CD4-positive, alpha-beta T cell (primary cell): ENCODE results near the gene SEPTIN2. TPM values are rescaled to one million over a fixed set of nuclear protein-coding genes. Genes with fewer than 3 reads are reported as not detected.
"Not testable (repeated sequence)": the region's sequence is repeated elsewhere in the genome, so short reads cannot be mapped to it uniquely, and the experiment has no call there.

ENCODE experiments used
- ATAC-seq: fragments of 200-7000 bp; cut with Tn5 transposase; one replicate; pipeline ENCODE4 v1.10.0; 2022; ENCODE audit warnings: mild to moderate bottlenecking; ENCODE audit not compliant: poor library complexity
- CTCF ChIA-PET: fragments of 350-600 bp; sonication (Branson Sonifier 250); formaldehyde crosslinking; loops from one replicate; lab custom pipeline; 2021; ENCODE audit warnings: antibody characterized with exemption, inconsistent platforms; lab: Charles Lee
- POLR2A ChIA-PET: fragments of 350-600 bp; sonication (Branson Sonifier 250); formaldehyde crosslinking; loops from one replicate; lab custom pipeline; 2021; ENCODE audit warnings: antibody characterized with exemption, inconsistent platforms; lab: Charles Lee
- DNase-seq, 14 experiments: peaks; one replicate each; pipeline ENCODE4 v3.0.0-alpha.2; 2013 to 2020; ENCODE audit warnings: mixed read lengths in 2 of 14
- H3K27ac ChIP-seq, 2 donors: one replicate each; pipeline versions ENCODE4 v1.5.1 to v1.7.0; 2013; ENCODE audit warnings: low read length in 2 of 2, low read depth in 1 of 2, mild to moderate bottlenecking in 1 of 2
- H3K27me3 ChIP-seq, 2 experiments: 1 replicate in 1 of 2; 2 replicates in 1 of 2; pipeline versions ENCODE4 v1.6.1 to v1.7.0; 2013; ENCODE audit warnings: low read length in 2 of 2, control low read depth in 1 of 2, mild to moderate bottlenecking in 1 of 2, moderate library complexity in 1 of 2; ENCODE audit not compliant: insufficient read depth in 2 of 2, control insufficient read depth in 1 of 2
- H3K36me3 ChIP-seq: one replicate; pipeline ENCODE4 v1.6.1; 2013; ENCODE audit warnings: low read length, control low read depth; ENCODE audit not compliant: insufficient read depth
- H3K4me1 ChIP-seq: one replicate; pipeline ENCODE4 v1.6.1; 2013; ENCODE audit warnings: low read length, control low read depth; ENCODE audit not compliant: insufficient read depth
- H3K4me3 ChIP-seq: one replicate; pipeline ENCODE4 v1.5.1; 2013; ENCODE audit warnings: mild to moderate bottlenecking, low read length, moderate library complexity
- H3K9me3 ChIP-seq, 2 experiments: 1 replicate in 1 of 2; 2 replicates in 1 of 2; pipeline versions ENCODE4 v1.6.1 to v1.7.0; 2013; ENCODE audit warnings: low read length in 2 of 2, mild to moderate bottlenecking in 2 of 2, control low read depth in 1 of 2, moderate library complexity in 1 of 2; ENCODE audit not compliant: control insufficient read depth in 1 of 2, insufficient read depth in 1 of 2
- H3K27ac Mint-ChIP-seq: one replicate; pipeline ENCODE4 v1.8.0; 2020; ENCODE audit warnings: mixed read lengths
- H3K27me3 Mint-ChIP-seq: one replicate; pipeline ENCODE4 v1.8.0; 2021; ENCODE audit warnings: mixed read lengths
- H3K36me3 Mint-ChIP-seq: one replicate; pipeline ENCODE4 v1.8.0; 2021; ENCODE audit warnings: low read depth, mixed read lengths
- H3K4me1 Mint-ChIP-seq: one replicate; pipeline ENCODE4 v1.8.0; 2021; ENCODE audit warnings: low read depth, mixed read lengths
- H3K4me3 Mint-ChIP-seq: one replicate; pipeline ENCODE4 v1.8.0; 2020; ENCODE audit warnings: mild to moderate bottlenecking, mixed read lengths
- H3K9me3 Mint-ChIP-seq: one replicate; pipeline ENCODE4 v1.8.0; 2020; ENCODE audit warnings: mixed read lengths
- intact Hi-C, 2 experiments: fragments of 100-400 bp; cut with DNase I in 1 of 2; cut with micrococcal nuclease in 1 of 2; formaldehyde crosslinking; loops; one replicate each; pipeline versions ENCODE4 v1.15.1 to v1.9.0; 2023 to 2025; cut with DNase I, micrococcal nuclease
- total RNA-seq, 174 experiments: library from RNA in 2 of 174; stranded (reverse) in 2 of 174; gene quantifications; one replicate each; pipeline ENCODE4 v1.2.3 and lab custom pipeline; 2021 to 2026
- TF ChIP-seq, protein P1 (sequence below): fragments of 200-600 bp; IDR thresholded peaks from one replicate; pipeline ENCODE4 v1.8.0; 2022; ENCODE audit warnings: antibody characterized with exemption, mild to moderate bottlenecking

SEPTIN2 gene
- total RNA-seq, 2 experiments from 2014 or later, result 189 to 196 TPM

DNA sequence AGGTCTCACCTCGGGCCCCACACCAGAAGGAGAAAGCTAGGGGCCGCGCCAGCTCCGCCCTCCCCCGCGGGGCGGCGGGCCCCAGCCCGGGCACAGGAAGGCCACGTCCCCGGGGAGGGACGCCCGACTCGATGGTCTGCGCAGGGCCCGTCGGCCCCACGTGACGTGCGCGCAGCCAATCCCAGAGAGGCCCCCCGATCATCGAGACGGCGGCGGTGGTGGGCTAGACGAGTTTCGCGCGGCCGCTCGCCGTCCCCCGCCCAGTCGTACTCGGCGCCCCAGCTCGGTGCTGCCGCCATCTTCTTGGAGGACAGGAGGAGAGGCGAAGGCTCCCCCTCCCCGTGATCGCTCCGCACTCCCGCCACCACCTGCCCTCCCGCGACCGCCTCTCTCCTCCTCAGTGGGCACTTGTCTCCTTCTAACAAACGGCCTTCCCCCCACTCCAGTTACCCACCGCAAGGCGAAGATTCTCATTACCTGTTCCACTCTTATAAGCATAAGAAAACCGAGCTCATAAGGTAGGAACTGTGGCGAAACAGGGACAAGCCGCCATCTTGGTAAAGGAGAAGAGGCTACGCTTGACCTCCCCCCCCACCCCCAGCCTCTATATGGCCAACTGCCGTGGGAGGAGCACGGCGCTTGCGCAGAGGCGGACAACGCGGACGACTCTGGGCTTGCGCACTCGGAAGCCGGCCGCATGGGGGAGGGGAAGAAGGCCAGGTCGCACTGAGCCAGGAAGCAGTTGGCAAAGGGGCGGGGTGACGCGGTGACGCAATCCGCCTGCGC is 439 bp upstream of the SEPTIN2 start, which contains the start of gene HDLBP:
TSS of gene HDLBP (minus strand) at position 580 of the 786 bp plus-strand sequence. CDS start 48,803 bp downstream, outside the sequence.
- Mint-ChIP-seq H3K27ac (peak within 1 kb of the TSS; percentile 97), H3K9me3 (no peaks in the 10 kb centered on the region), H3K4me1 (peaks cover 83% of the 10 kb centered on the region), H3K36me3 (peaks cover 30% of the 10 kb centered on the region), H3K4me3 (peak within 1 kb of the TSS; percentile 98), H3K27me3 (no peaks in the 10 kb centered on the region)
- peak within 1 kb of the TSS; percentile 96 to 98 for H3K27ac ChIP-seq
- intact Hi-C loops, result loop anchor here (1.0 to 10.0 kb wide), 10 partner anchors 14 to 750 kb away; partner anchors contain the start of genes STK25 (in 2 of the 2), ATG4B (in 1 of the 2), DUSP28 (in 1 of the 2) and FARP2 (in 1 of the 2)
- peaks cover 58% of the 10 kb centered on the region for H3K4me1 ChIP-seq
- H3K36me3 ChIP-seq, result peaks cover 6% of the 10 kb centered on the region
- ChIA-PET CTCF (interaction anchor here (0.8 to 1.3 kb wide), 2 partner anchors 14 to 20 kb away, joined by 3 read pairs; no protein-coding TSS in a partner anchor), POLR2A (interaction anchor here (0.6 to 3.6 kb wide), 26 partner anchors 9 to 754 kb away, joined by 3 to 31 read pairs (median 6); partner anchors contain the start of genes ATG4B, CAPN10, D2HGDH and DTYMK)
- TF ChIP-seq, protein P1, sequence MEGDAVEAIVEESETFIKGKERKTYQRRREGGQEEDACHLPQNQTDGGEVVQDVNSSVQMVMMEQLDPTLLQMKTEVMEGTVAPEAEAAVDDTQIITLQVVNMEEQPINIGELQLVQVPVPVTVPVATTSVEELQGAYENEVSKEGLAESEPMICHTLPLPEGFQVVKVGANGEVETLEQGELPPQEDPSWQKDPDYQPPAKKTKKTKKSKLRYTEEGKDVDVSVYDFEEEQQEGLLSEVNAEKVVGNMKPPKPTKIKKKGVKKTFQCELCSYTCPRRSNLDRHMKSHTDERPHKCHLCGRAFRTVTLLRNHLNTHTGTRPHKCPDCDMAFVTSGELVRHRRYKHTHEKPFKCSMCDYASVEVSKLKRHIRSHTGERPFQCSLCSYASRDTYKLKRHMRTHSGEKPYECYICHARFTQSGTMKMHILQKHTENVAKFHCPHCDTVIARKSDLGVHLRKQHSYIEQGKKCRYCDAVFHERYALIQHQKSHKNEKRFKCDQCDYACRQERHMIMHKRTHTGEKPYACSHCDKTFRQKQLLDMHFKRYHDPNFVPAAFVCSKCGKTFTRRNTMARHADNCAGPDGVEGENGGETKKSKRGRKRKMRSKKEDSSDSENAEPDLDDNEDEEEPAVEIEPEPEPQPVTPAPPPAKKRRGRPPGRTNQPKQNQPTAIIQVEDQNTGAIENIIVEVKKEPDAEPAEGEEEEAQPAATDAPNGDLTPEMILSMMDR, result peak; percentile 33
- DNase-seq (peak; percentile 100), ATAC-seq (peak; percentile 71)
- no peaks in the 10 kb centered on the region for H3K27me3 ChIP-seq
- H3K4me3 ChIP-seq, result peak within 1 kb of the TSS; percentile 88
- H3K9me3 ChIP-seq, result no peaks in the 10 kb centered on the region

DNA sequence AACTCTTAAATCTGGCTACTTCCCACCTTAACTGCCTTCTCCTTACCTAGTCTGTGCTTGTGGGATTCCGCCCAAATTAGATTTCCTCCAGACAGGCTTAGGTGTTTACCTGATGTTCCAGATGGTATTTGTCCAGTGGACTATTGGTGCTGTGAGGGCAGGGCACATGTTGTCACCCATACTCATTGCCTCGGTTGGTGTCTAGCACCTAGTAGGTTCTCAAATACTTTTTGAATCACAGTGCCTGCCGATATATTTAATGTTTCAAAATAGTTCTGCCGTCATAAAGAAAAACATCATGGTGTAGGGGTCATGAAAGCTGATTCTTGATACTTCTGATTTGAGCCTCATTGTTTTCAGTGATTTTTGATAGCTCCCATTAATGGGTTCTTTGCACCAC is 1.1 kb downstream of the SEPTIN2 start:
- TF ChIP-seq, protein P1, result no peak
- no peaks in the 10 kb centered on the region for H3K27me3 Mint-ChIP-seq
- H3K27ac ChIP-seq, result peak overlapping the region; percentile 88 to 89
- peak overlapping the region; percentile 88 for H3K4me3 ChIP-seq
- peak overlapping the region; percentile 97 for H3K27ac Mint-ChIP-seq
- DNase-seq (peak in 1 of 14 experiments; percentile 21), ATAC-seq (no peak)
- peaks cover 83% of the 10 kb centered on the region for H3K4me1 Mint-ChIP-seq
- CTCF ChIA-PET, result interaction anchor here (0.6 kb wide), 1 partner anchor 35 kb away, joined by 3 read pairs; no protein-coding TSS in a partner anchor
- intact Hi-C loops, result loop anchor here (1.0 to 10.0 kb wide), 7 partner anchors 37 to 752 kb away; partner anchors contain the start of genes DTYMK (in 1 of the 2), DUSP28 (in 1 of the 2), MTERF4 (in 1 of the 2) and PPP1R7 (in 1 of the 2)
- no peaks in the 10 kb centered on the region for H3K27me3 ChIP-seq
- POLR2A ChIA-PET, result interaction anchor here (0.7 to 3.6 kb wide), 10 partner anchors 15 to 321 kb away, joined by 3 to 31 read pairs (median 14); partner anchors contain the start of genes ATG4B, MTERF4, PASK and PPP1R7
- H3K9me3 ChIP-seq, result no peaks in the 10 kb centered on the region
- H3K9me3 Mint-ChIP-seq, result no peaks in the 10 kb centered on the region
- H3K36me3 ChIP-seq, result peaks cover 7% of the 10 kb centered on the region
- H3K4me1 ChIP-seq, result peaks cover 55% of the 10 kb centered on the region
- H3K4me3 Mint-ChIP-seq, result peak overlapping the region; percentile 98
- peaks cover 44% of the 10 kb centered on the region for H3K36me3 Mint-ChIP-seq

DNA sequence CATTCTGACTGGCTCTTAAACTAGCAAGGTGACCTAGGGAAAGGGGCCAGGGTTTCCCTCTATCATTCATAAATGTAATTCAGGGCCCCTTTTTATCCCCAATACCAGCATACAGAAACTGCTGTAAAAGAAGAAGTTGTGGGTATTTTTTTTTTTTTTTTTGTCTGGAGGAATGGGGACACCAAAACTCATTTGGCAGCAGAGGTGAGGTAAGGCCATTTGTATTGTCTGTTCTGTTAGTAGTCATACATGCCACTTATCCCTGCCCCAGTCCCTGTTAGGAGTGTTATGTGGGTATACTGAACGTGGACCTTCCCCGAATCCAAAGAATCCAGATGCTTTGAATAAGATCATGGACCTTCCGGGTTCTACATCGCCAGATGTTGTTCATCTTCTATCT is 1.7 kb downstream of the SEPTIN2 start:
- peaks cover 47% of the 10 kb centered on the region for H3K36me3 Mint-ChIP-seq
- H3K4me3 ChIP-seq, result peak overlapping the region; percentile 88
- CTCF ChIA-PET, result no interaction called here

DNA sequence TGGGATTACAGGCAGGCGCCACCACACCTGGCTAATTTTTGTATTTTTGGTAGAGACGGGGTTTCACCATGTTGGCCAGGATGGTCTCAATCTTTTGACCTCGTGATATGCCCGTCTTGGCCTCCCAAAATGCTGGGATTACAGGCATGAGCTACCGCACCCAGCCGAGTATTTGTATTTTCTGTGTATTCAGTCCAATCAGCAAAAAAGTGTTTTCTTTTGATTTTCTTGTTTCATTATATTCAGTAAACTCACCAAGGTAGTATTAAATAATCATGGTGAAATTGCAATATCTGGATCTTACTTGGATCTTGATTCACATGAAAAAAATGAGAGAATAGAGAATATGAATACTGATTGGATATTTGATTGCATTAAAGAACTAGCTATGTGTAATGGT is 3.1 kb downstream of the SEPTIN2 start:
- H3K36me3 Mint-ChIP-seq, result peaks cover 52% of the 10 kb centered on the region
- H3K36me3 ChIP-seq, H3K9me3 ChIP-seq, H3K9me3 Mint-ChIP-seq, H3K27me3 Mint-ChIP-seq, DNase-seq, H3K27ac Mint-ChIP-seq, CTCF ChIA-PET, H3K4me3 ChIP-seq, ATAC-seq, H3K27me3 ChIP-seq, H3K27ac ChIP-seq: not testable (repeated sequence)
- peaks cover 52% of the 10 kb centered on the region for H3K4me1 ChIP-seq
- intact Hi-C loops, result loop anchor here (5.0 to 10.0 kb wide), 4 partner anchors 217 to 754 kb away; partner anchors contain the start of genes DUSP28 (in 1 of the 2), MTERF4 (in 1 of the 2) and RNPEPL1 (in 1 of the 2)
- H3K4me3 Mint-ChIP-seq, result peak overlapping the region; percentile 17
- peaks cover 77% of the 10 kb centered on the region for H3K4me1 Mint-ChIP-seq
- POLR2A ChIA-PET, result interaction anchor here (0.8 to 1.1 kb wide), 3 partner anchors 15 to 309 kb away, joined by 3 read pairs; no protein-coding TSS in a partner anchor

More for the DNA sequence above, 1.7 kb downstream of the SEPTIN2 start:
- Histone ChIP-seq H3K27me3 (no peaks in the 10 kb centered on the region), H3K27ac (no peak overlapping the region), H3K9me3 (no peaks in the 10 kb centered on the region), H3K4me1 (peaks cover 58% of the 10 kb centered on the region), H3K36me3 (peaks cover 9% of the 10 kb centered on the region)
- DNase-seq (no peak), ATAC-seq (no peak)
- no peaks in the 10 kb centered on the region for H3K9me3 Mint-ChIP-seq
- peaks cover 79% of the 10 kb centered on the region for H3K4me1 Mint-ChIP-seq
- H3K27ac Mint-ChIP-seq, result peak overlapping the region; percentile 97
- H3K4me3 Mint-ChIP-seq, result peak overlapping the region; percentile 98
- intact Hi-C loops, result loop anchor here (1.0 to 10.0 kb wide), 7 partner anchors 37 to 753 kb away; partner anchors contain the start of genes DTYMK (in 1 of the 2), DUSP28 (in 1 of the 2), MTERF4 (in 1 of the 2) and PPP1R7 (in 1 of the 2)
- TF ChIP-seq, protein P1, result no peak
- POLR2A ChIA-PET, result interaction anchor here (1.2 to 3.5 kb wide), 3 partner anchors 15 to 232 kb away, joined by 4 to 23 read pairs (median 5); partner anchors contain the start of genes PASK and PPP1R7
- H3K27me3 Mint-ChIP-seq, result no peaks in the 10 kb centered on the region
